Bone marrow (tissue), 2 donors: ENCODE data around the gene PDXDC1.
"Not testable (repeated sequence)": the region's sequence is repeated elsewhere in the genome, so short reads cannot be mapped to it uniquely, and the experiment has no call there.

Experiments
- DNase-seq, 2 donors: peaks; one replicate each; lab custom pipeline; 2025; lab: John Stamatoyannopoulos, UW

PDXDC1 gene

DNA sequence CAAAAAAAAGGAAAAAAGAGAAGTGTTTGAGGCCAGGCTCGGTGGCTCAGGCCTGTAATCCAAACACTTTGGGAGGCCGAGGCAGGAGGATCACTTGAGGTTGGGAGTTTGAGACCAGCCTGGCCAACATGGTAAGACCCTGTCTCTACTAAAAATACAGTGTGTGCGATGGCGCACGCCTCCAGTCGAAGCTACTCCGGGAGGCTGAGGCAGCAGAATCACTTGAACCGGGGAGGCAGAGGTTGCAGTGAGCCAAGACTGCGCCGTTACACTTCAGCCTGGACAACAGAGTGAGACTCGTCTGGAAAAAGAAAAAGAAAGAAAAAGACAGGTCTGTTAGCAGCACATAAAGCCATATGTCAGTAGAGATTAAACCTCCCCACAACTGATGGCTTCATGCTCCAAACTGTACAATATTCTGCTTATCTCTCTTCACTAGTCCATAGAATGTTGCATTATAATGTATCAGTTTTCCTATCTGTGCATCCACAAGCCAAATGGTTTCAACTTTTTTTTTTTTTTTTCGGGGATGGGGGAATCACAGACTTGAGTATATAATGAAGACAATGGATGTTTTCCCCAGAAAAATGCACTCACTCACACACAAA is 3.1 kb upstream of the PDXDC1 start:
- DNase-seq: not testable (repeated sequence)

DNA sequence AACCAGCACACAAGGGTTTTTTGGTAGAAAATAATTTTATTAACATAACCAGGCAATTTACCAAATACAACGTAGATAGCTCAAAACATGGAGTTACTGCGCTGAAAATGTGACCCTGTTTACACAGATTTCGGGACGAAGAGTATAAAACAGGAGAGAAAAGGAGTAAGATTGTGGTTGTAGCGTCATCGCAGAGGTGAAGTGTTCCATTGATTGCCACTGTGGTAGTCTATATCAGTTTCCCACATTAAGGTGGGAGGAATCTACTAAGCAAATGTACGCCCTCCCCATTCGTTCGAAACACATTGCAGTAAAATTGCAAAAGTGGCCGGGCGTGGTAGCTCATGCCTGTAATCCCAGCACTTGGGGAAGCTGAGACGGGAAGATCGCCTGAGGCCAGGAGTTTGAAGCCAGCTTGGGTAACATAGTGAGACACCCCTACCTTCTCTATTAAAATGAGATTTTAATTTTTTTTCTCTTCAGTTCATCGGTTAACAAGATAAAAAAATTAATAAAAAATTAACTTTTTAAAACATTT is 972 bp upstream of the PDXDC1 start:
- DNase-seq: not testable (repeated sequence)

DNA sequence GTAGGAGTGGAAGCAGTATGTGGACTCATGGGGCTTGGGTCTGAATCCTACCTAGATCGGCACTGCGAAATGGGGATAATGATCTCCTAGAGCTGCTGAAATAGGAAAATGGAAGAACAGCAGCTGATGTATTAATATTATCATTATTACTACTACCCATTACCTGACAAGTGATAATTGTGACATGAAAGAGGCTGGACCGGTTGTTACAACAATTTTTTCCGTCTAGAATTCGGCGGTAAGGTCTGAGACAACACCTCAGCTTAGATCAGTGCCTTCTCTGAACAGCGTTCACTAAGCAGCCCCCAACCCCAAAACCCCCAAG is 533 bp upstream of the PDXDC1 start:
- not testable (repeated sequence) for DNase-seq

DNA sequence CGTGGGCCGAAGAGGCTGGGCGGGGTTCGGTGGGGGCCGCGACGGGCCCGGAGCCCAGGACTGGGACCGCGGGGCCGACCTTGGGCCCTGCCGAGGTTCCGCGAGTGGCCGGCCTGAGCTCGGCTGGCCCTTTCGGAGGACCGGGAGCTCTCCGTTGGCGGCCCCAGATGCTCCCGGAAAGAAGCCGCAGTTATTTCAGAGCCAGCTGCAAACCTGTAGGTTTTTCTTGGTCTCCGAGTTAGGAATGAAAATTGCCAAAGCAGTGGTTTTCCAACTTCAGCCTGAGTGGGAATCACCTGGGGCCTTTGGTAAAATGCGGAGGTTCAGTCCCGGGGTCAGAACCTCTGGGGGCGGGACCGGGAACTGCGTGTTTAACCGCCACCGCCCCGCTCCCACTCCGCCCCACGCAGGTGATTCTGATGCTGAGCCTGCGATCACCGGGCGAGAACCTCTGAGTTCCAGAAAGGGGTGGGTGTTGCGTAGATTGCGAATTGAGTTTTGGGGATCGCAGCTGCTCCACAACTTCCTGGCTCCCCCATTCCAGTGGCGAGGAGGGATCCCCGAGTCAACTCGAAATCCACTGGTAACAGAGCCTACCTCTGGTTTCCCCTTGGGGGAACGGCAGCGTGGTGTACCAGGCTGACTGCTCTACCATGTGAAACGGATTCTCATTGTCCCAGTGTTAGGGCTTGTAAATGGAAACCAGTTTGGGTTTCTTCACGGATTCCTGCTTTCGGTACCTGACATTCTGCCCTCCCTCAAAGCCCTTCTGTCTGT is 780 bp downstream of the PDXDC1 start:
- DNase-seq: peak in 1 of 2 donors; percentile 33

DNA sequence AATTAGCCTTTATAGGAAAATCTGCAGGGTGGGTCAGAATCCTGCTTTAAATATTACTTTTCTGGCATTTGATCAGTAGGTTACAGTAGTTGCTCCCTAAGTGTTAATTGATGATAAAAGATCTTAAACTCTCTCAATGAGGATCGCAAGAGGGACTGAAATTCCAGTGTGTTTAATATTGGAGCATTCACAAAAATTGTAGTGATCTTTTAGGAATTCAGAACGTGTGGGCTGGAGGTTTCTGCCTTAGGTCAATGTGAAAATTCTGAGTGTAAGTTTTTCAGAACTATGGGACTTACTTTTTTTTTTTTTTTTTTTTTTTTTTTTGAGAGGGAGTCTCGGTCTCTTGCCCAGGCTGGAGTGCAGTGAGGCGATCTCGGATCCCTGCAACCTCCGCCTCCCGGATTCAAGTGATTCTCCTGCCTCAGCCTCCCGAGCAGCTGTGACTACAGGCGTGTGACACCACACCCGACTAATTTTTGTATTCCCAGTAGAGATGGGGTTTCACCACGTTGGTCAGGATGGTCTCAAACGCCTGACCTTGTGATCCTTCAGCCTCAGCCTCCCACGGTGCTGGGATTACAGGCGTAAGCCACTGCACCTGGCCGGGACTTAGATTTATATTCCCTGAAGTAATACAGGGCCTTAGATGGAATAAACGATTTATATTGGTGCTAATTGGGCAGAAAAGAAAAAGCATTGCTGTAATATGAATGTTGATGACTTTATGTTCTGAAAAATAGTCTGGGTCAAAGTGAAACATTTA is 2.3 kb downstream of the PDXDC1 start:
- DNase-seq: not testable (repeated sequence)

DNA sequence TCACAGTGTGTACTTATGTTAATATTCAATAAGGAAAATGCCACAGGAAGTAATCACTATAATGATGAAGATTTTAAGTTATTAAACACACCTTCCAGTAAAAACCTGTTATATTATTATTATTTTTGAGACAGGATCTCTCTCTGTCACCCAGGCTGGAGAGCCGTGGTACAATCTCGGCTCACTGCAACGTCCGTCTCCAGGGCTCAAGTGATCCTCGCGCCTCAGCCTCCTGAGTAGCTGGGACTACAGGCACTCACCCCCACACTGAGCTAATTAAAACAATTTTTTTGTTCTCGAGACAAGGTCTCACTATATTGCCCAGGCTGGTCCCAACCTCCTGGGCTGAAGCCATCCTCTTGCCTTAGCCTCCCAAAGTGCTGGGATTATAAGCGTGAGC is 3.5 kb downstream of the PDXDC1 start:
- DNase-seq: not testable (repeated sequence)

DNA sequence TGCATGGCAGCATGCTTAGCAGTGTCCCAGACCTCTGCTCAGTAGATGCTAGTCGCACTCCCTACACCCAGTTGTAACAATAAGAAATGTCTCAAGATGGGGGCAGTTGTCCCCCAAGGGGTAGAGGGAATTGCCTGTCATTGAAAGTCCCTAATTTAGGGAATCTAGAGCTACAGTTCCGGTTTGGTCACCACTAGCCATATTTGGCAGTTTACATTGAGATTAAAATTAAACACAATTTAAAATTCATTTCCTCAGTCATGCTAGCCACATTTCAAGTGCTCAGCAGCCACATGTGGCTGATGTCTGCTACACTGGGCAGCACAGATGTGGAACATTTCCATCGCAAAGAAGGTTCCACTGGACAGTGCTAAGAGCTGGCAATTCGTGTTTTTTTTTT is 4.1 kb downstream of the PDXDC1 start:
- DNase-seq: not testable (repeated sequence)

DNA sequence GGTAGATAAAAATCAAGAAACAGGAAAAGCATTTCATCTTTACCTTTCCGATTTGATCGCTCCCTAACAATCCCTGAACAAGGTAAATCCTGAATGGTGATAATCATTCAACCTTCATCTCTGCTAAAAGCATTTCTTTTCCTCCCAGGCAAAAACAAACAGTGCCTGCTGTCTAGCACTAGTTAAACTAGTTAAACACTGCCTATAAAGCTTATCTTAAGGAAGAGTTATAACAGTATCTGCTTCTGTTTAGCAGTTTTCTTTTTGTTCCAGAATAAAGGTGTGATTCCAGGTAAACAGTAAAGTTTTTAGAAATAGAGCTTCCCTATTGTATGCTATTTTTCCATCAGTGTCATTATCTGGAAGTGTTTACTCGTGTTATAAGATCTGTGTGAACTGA is 6.4 kb downstream of the PDXDC1 start:
- DNase-seq: not testable (repeated sequence)

DNA sequence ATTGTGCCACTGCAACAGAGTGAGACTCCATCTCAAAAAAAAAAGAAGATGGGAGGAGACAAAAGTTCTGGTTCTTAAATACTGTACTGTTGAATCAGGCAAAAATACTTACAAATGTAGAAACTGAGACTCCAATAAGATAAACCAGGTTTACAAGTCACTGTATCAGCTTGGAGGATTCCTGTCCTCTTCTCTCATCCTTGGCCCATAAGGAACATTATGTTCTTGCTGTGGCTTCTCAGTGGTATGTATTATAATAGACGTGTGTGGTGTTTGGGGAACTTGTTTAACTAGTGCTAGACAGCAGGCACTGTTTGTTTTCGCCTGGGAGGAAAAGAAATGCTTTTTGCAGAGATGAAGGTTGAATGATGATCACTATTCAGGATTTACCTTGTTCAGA is 7.7 kb downstream of the PDXDC1 start:
- DNase-seq: not testable (repeated sequence)

DNA sequence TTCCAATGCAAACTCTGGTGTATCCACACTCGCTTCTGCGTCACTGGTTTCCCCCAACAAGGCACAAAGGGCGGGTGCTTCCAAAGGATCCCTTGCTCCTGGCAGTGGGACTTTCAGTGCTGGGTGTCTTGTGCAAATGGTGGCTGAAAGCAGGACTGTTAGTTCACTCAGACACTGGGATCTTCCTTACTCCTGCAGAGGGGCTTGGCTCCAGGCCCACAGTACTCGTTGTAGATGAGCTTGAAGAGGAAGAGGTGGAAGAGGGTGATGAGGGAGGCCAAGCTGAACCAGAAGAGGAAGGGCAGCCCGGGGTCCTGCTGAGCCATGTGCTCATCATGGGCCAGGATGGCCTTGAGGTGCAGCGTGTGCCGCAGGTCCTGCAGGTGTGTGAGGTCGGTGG is 13.3 kb downstream of the PDXDC1 start:
- not testable (repeated sequence) for DNase-seq

DNA sequence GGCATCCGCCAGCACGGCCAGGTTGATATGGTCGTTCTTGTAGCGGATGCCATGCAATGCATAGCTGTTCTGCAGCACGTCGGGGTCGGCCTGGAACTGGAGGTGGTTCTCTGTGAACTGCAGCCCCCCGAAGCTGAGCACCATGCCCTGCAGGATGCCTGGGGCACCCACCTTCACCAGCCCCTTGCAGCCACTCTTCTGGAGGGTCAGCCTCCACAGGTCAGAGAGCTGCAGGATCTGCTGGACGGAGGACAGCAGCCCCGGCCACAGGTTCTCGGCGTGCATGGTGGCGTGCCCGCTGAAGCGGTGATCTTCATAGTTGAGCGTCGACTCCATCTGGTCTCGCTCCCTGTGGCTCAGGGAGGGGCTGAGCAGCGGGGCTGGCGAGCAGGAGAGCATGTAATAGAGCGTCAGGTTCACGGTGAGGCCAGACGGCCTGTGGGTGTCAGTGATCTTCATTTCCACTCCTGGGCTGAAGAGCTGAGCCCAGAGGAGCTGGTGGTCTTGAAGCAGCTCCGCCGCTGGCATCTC is 13.9 kb downstream of the PDXDC1 start:
- not testable (repeated sequence) for DNase-seq

DNA sequence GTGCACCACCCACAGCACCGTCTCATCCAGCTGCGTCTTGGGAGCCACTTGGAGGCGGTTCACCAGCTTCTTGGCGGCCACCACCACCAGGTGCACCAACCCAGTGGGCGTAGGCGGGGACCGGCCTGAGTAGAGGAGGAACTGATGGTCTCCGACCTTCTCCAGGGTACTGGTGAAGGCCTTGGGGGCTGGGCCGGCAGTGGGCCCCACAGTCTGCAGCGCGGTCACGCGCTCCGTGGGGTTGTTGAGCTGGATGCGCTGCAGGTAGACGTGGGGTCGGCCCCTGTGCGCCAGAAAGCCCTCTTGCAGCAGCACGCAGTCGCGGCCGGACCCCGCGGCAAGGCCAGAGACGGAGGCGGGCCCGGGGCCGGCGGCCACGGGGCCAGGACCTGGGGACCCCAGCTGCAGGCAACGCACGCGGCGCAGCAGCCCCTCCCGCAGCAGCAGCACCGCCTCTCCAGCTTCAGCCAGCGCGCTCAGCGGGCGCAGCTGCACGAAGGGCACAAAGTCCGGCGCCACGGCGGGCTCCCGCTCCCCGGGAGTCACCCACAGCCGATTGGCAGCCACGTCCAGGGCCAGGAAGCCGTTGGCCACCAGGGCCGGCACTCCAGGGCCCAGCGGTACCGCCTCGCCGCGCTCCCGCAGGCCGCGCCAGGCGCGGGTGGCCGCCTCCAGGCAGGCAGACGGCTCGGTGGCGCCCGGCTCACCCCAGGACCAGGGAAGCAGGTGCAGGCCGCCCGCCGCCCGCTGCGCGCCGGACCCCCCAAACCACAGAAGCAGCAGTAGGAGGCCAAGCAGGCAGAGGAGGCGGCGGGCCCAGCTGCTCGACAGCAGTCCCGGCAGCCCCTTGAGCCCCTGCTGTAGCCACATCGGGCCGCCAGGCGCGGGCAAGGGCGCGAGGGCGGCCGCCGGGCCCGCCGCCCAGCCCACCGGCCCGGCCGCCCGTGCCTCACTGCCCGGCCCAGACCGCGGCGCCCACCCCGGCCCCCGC is 14.8 kb downstream of the PDXDC1 start:
- not testable (repeated sequence) for DNase-seq

DNA sequence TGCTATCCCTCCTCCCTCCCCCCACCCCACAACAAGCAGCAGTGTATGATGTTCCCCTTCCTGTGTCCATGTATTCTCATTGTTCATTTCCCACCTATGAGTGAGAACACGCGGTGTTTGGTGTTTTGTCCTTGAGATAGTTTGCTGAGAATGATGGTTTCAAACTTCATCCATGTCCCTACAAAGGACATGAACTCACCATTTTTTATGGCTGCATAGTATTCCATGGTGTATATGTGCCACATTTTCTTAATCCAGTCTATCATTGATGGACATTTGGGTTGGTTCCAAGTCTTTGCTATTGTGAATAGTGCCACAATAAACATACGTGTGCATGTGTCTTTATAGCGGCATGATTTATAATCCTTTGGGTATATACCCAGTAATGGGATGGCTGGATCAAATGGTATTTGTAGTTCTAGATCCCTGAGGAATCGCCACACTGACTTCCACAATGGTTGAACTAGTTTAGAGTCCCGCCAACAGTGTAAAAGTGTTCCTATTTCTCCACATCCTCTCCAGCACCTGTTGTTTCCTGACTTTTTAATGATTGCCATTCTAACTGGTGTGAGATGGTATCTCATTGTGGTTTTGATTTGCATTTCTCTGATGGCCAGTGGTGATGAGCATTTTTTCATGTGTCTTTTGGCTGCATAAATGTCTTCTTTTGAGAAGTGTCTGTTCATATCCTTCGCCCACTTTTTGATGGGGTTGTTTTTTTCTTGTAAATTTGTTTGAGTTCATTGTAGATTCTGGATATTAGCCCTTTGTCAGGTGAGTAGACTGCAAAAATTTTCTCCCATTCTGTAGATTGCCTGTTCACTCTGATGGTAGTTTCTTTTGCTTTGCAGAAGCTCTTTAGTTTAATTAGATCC is 18.7 kb downstream of the PDXDC1 start:
- not testable (repeated sequence) for DNase-seq

DNA sequence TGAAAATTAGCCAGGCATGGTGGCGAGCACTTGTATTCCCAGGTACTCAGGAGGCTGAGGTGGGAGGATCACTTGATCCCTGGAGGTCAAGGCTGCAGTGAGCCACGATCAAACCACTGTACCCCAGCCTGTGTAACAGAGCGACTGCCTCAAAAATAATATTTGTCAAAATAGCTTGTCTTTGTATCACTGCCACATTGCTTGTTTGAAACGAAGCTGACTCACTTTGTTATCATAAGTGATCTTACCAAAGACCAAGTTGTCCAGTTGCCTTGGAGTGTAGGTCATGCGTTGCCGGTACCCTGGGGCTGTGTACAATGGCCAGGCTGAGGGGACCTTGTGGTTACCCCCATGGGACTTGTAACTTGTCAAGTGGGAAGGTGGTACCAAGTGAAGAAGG is 21.9 kb downstream of the PDXDC1 start:
- not testable (repeated sequence) for DNase-seq

DNA sequence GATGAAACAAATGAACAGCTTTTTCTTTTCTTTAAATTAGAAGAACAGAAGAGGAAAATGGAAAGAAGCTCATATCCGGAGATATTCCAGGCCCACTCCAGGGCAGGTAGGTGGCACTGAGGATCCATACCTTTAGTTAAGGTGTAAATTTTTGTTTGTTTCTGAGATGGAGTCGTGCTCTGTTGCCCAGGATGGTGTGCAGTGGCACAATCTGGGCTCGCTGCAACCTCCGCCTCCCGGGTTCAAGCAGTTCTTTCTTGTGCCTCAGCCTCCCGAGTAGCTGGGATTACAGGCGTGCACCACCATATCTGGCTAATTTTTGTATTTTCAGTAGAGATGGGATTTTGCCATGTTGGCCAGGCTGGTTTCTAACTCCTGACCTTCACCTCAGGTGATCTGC is 23.5 kb downstream of the PDXDC1 start:
- not testable (repeated sequence) for DNase-seq

DNA sequence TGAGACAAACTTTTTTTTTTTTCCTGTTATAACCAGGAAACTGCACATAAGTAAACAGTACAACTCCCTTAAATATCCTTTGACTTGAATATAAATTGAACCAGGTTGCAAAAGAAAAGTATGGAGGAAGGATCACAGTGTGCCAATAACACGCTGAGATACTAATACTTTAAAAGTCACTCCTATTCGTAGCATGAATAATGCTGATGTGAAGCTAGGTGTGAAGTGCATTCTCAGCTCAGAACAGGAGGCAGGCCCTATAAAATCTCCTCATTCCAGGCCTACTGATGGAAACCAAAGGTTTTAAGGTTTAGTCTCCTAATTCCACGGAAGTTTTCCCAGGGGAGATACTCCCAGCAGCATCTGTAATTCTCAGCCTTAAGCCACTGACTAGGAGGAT is 25.0 kb downstream of the PDXDC1 start:
- DNase-seq: not testable (repeated sequence)

DNA sequence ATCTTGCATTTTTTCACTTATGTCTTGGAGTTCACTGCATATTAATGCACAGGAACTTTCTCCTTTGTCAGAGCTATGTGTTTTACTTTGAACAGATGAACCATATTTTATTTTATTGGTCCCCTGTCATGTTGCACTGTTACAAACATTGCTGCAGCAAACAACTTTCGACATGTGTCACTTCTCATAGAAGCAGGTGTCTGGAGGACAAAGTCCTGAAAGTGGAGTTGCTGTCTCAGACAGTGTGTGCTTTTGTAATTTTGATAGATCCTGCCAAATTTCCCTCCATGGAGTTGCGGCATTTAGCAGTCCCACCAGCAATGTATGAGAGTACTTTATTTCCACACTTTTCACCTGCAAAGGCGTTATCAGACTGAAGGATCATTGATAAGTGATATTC is 27.6 kb downstream of the PDXDC1 start:
- DNase-seq: not testable (repeated sequence)

DNA sequence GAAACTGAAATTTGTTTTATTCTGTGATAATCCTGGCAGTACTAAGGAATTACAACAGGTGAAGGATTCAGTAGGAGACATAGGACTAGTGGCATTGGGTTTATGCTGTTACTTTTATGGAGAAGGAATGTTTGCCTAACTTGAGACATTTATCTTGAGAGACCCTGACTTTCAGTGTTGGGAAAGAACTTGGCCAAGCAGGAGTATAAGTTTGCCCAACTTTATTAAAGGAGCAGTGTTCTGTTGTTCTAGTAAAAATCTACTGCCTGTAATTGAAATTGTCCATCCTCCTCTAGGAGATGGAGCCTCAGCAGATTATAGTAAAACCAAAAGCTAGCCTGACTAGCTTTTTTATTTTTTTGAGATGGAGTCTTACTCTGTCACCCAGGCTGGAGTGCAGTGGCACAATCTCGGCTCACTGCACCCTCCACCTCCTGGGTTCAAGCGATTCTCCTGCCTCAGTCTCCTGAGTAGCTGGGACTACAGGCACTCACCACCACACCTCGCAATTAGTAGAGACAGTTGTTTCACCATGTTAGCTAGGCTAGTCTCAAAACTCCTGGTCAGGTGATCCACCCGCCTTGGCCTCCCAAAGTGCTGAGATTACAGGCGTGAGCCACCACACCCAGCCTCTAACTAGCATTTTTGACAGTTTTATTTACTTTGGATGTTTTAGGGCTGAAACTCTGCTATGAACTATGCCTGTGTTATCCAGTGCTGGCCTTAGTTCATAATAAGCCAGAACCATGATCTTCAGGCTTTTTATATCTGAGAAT is 30.7 kb downstream of the PDXDC1 start:
- DNase-seq: not testable (repeated sequence)

DNA sequence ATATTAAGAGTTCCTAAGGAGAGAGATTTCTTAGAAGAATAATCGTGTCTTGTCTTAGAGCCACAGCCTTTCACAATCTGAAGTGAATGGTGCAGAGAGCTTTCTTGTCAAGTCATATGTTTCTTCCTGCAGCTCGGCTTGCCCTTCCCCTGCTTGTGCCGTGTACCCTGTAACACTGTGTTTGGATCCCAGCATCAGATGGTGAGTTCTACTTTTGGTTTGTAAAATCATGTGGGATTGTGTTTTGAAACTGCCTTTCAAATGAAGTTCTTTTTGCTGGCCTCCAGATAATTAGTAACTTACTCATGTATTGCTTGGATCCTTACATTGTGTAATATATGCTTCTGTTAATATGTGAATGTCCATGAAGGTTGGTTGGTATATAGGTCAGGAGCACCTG is 33.8 kb downstream of the PDXDC1 start:
- not testable (repeated sequence) for DNase-seq
